Measurements from ENCODE around the gene TARS1.
"Not testable (repeated sequence)": the region's sequence is repeated elsewhere in the genome, so short reads cannot be mapped to it uniquely, and the experiment has no call there.

TARS1 gene

GRCh38 chr5:33430983-33431382, 9.8 kb upstream of the TARS1 start:
- Mint-ChIP-seq H3K4me3 (no peak overlapping the region), H3K27me3 (peaks cover 17% of the 10 kb centered on the region), H3K27ac (no peak overlapping the region), H3K36me3 (no peaks in the 10 kb centered on the region), H3K4me1 (peaks cover 5% of the 10 kb centered on the region), H3K9me3 (no peaks in the 10 kb centered on the region)

- peaks cover 7% of the 10 kb centered on the region for H3K4me1 Mint-ChIP-seq
- no peak overlapping the region for H3K27ac Mint-ChIP-seq
- H3K4me3 Mint-ChIP-seq: no peak overlapping the region
- peaks cover 6% of the 10 kb centered on the region for H3K27me3 Mint-ChIP-seq
- H3K36me3 Mint-ChIP-seq: no peaks in the 10 kb centered on the region
- no peaks in the 10 kb centered on the region for H3K9me3 Mint-ChIP-seq
Measured at GRCh38 chr5:33432656-33433055, 8.1 kb upstream of the TARS1 start.

- H3K36me3 Mint-ChIP-seq: no peaks in the 10 kb centered on the region
- no peak overlapping the region for H3K4me3 Mint-ChIP-seq
- H3K4me1 Mint-ChIP-seq: peaks cover 11% of the 10 kb centered on the region
- H3K27me3 Mint-ChIP-seq: peaks cover 4% of the 10 kb centered on the region
- H3K27ac Mint-ChIP-seq: no peak overlapping the region
- no peaks in the 10 kb centered on the region for H3K9me3 Mint-ChIP-seq
Measured at GRCh38 chr5:33433303-33434240, 7.2 kb upstream of the TARS1 start.

GRCh38 chr5:33435893-33436490, 4.8 kb upstream of the TARS1 start:
- peaks cover 11% of the 10 kb centered on the region for H3K4me1 Mint-ChIP-seq
- not testable (repeated sequence) for H3K9me3 Mint-ChIP-seq, H3K36me3 Mint-ChIP-seq, H3K4me3 Mint-ChIP-seq, H3K27me3 Mint-ChIP-seq, H3K27ac Mint-ChIP-seq

- no peaks in the 10 kb centered on the region for H3K27me3 Mint-ChIP-seq
- no peaks in the 10 kb centered on the region for H3K9me3 Mint-ChIP-seq
- no peak overlapping the region for H3K4me3 Mint-ChIP-seq
- no peak overlapping the region for H3K27ac Mint-ChIP-seq
- peaks cover 20% of the 10 kb centered on the region for H3K4me1 Mint-ChIP-seq
- H3K36me3 Mint-ChIP-seq: peaks cover 3% of the 10 kb centered on the region
Measured at GRCh38 chr5:33438996-33439395, 1.8 kb upstream of the TARS1 start.

- no peak overlapping the region for H3K27ac Mint-ChIP-seq
- no peaks in the 10 kb centered on the region for H3K27me3 Mint-ChIP-seq
- H3K4me3 Mint-ChIP-seq: no peak overlapping the region
- peaks cover 28% of the 10 kb centered on the region for H3K4me1 Mint-ChIP-seq
- H3K36me3 Mint-ChIP-seq: peaks cover 3% of the 10 kb centered on the region
- H3K9me3 Mint-ChIP-seq: no peaks in the 10 kb centered on the region
Measured at GRCh38 chr5:33439905-33440481, 772 bp upstream of the TARS1 start.

- H3K9me3 Mint-ChIP-seq: no peaks in the 10 kb centered on the region
- peaks cover 11% of the 10 kb centered on the region for H3K36me3 Mint-ChIP-seq
- no peak overlapping the region for H3K4me3 Mint-ChIP-seq
- H3K4me1 Mint-ChIP-seq: peaks cover 36% of the 10 kb centered on the region
- no peaks in the 10 kb centered on the region for H3K27me3 Mint-ChIP-seq
- no peak overlapping the region for H3K27ac Mint-ChIP-seq
Measured at GRCh38 chr5:33441241-33442177, 744 bp downstream of the TARS1 start.

- H3K27ac Mint-ChIP-seq: peak overlapping the region; percentile 2
- peaks cover 55% of the 10 kb centered on the region for H3K4me1 Mint-ChIP-seq
- no peaks in the 10 kb centered on the region for H3K27me3 Mint-ChIP-seq
- H3K4me3 Mint-ChIP-seq: peak overlapping the region; percentile 15
- peaks cover 22% of the 10 kb centered on the region for H3K36me3 Mint-ChIP-seq
- H3K9me3 Mint-ChIP-seq: no peaks in the 10 kb centered on the region
Measured at GRCh38 chr5:33444542-33444941, 3.8 kb downstream of the TARS1 start.

- Mint-ChIP-seq H3K4me1 (peaks cover 55% of the 10 kb centered on the region), H3K36me3 (peaks cover 22% of the 10 kb centered on the region), H3K9me3 (no peaks in the 10 kb centered on the region), H3K27me3 (no peaks in the 10 kb centered on the region), H3K27ac (no peak overlapping the region), H3K4me3 (no peak overlapping the region)
Measured at GRCh38 chr5:33445798-33446197, 5.0 kb downstream of the TARS1 start.

GRCh38 chr5:33448118-33448517, 7.4 kb downstream of the TARS1 start:
- peaks cover 56% of the 10 kb centered on the region for H3K4me1 Mint-ChIP-seq
- no peaks in the 10 kb centered on the region for H3K27me3 Mint-ChIP-seq
- H3K27ac Mint-ChIP-seq: no peak overlapping the region
- no peaks in the 10 kb centered on the region for H3K9me3 Mint-ChIP-seq
- H3K4me3 Mint-ChIP-seq: no peak overlapping the region
- H3K36me3 Mint-ChIP-seq: peaks cover 23% of the 10 kb centered on the region

GRCh38 chr5:33457126-33457525, 16.4 kb downstream of the TARS1 start:
- Mint-ChIP-seq H3K4me3 (no peak overlapping the region), H3K4me1 (peaks cover 4% of the 10 kb centered on the region), H3K27ac (no peak overlapping the region), H3K9me3 (no peaks in the 10 kb centered on the region), H3K36me3 (peaks cover 20% of the 10 kb centered on the region), H3K27me3 (no peaks in the 10 kb centered on the region)

- Mint-ChIP-seq H3K4me3 (no peak overlapping the region), H3K4me1 (no peaks in the 10 kb centered on the region), H3K9me3 (no peaks in the 10 kb centered on the region), H3K27ac (no peak overlapping the region), H3K27me3 (no peaks in the 10 kb centered on the region), H3K36me3 (peaks cover 18% of the 10 kb centered on the region)
Measured at GRCh38 chr5:33457817-33458216, 17.1 kb downstream of the TARS1 start.

- Mint-ChIP-seq H3K4me3 (no peak overlapping the region), H3K9me3 (no peaks in the 10 kb centered on the region), H3K27me3 (no peaks in the 10 kb centered on the region), H3K4me1 (no peaks in the 10 kb centered on the region), H3K27ac (no peak overlapping the region), H3K36me3 (peaks cover 18% of the 10 kb centered on the region)
Measured at GRCh38 chr5:33460210-33460609, 19.4 kb downstream of the TARS1 start.

- H3K27me3 Mint-ChIP-seq: no peaks in the 10 kb centered on the region
- H3K9me3 Mint-ChIP-seq: no peaks in the 10 kb centered on the region
- no peak overlapping the region for H3K4me3 Mint-ChIP-seq
- peaks cover 19% of the 10 kb centered on the region for H3K36me3 Mint-ChIP-seq
- H3K27ac Mint-ChIP-seq: no peak overlapping the region
- no peaks in the 10 kb centered on the region for H3K4me1 Mint-ChIP-seq
Measured at GRCh38 chr5:33462456-33462855, 21.7 kb downstream of the TARS1 start.

- peaks cover 22% of the 10 kb centered on the region for H3K36me3 Mint-ChIP-seq
- no peaks in the 10 kb centered on the region for H3K9me3 Mint-ChIP-seq
- H3K4me3 Mint-ChIP-seq: no peak overlapping the region
- H3K27ac Mint-ChIP-seq: no peak overlapping the region
- H3K27me3 Mint-ChIP-seq: no peaks in the 10 kb centered on the region
- no peaks in the 10 kb centered on the region for H3K4me1 Mint-ChIP-seq
Measured at GRCh38 chr5:33465120-33465519, 24.4 kb downstream of the TARS1 start.
